Small intestine (tissue), 7 donors: Measurements from ENCODE around the gene AP1M2. TPM values are rescaled to one million over a fixed set of nuclear protein-coding genes. Genes with fewer than 3 reads are reported as not detected.
A peak's percentile ranks its signal among the peaks of the same experiment; 100 is the strongest.

ENCODE experiments used
- DNase-seq, 2 donors: peaks; one replicate each; pipeline versions ENCODE4 v3.0.0 to v3.0.0-alpha.2; 2013
- FAIRE-seq: peaks from 2 replicates; lab custom pipeline; 2012; peaks lifted over from hg19 to GRCh38; lab: Jason Lieb, UNC
- H3K27ac ChIP-seq, 3 donors: one replicate each; pipeline ENCODE4 v1.5.1; 2013; ENCODE audit warnings: low read length in 2 of 3, mild to moderate bottlenecking in 2 of 3, control low read depth in 1 of 3, inconsistent platforms in 1 of 3, low read depth in 1 of 3, moderate library complexity in 1 of 3
- H3K27me3 ChIP-seq, 3 donors: one replicate each; pipeline ENCODE4 v1.6.1; 2013; ENCODE audit warnings: low read length in 3 of 3, inconsistent platforms in 1 of 3; ENCODE audit not compliant: control insufficient read depth in 3 of 3, insufficient read depth in 3 of 3
- H3K36me3 ChIP-seq, 3 donors: one replicate each; pipeline ENCODE4 v1.6.1; 2013; ENCODE audit warnings: low read length in 3 of 3, inconsistent platforms in 1 of 3, low read depth in 1 of 3, mild to moderate bottlenecking in 1 of 3, moderate library complexity in 1 of 3; ENCODE audit not compliant: control insufficient read depth in 3 of 3, insufficient read depth in 2 of 3
- H3K4me1 ChIP-seq, 3 donors: one replicate each; pipeline ENCODE4 v1.6.1; 2013; ENCODE audit warnings: low read length in 2 of 3, inconsistent platforms in 1 of 3, low read depth in 1 of 3, mild to moderate bottlenecking in 1 of 3, moderate library complexity in 1 of 3; ENCODE audit not compliant: control insufficient read depth in 3 of 3, insufficient read depth in 2 of 3
- H3K4me3 ChIP-seq, 3 donors: one replicate each; pipeline ENCODE4 v1.5.1; 2013; ENCODE audit warnings: low read length in 3 of 3, control low read depth in 1 of 3, inconsistent platforms in 1 of 3, low read depth in 1 of 3, mild to moderate bottlenecking in 1 of 3, moderate library complexity in 1 of 3
- H3K9me3 ChIP-seq, 2 donors: one replicate each; pipeline ENCODE4 v1.6.1; 2013; ENCODE audit warnings: low read depth in 1 of 2, low read length in 1 of 2; ENCODE audit not compliant: control insufficient read depth in 2 of 2, insufficient read depth in 1 of 2
- WGBS, 3 donors: extraction: QIAGEN DNeasy Blood & Tissue Kit; methylation state at CpG; one replicate each; pipeline ENCODE4 v1.1.7; 2013; 5-methylcytosine and 5-hydroxymethylcytosine counted together
- polyA plus RNA-seq, 4 donors: library from polyadenylated mRNA; stranded (reverse) in 3 of 4; unstranded in 1 of 4; fragments of 200-250 nt in 3 of 4; fragments of 120-200 nt in 1 of 4; gene quantifications; one replicate each; pipeline versions ENCODE4 v1.2.1 to v1.2.3, GENCODE V29; 2013
- donor health status: healthy with polysubstance abuse.
- donor health status: control.
- donor health status: control.
- donor health status: Bipolar disorder and iron deficiency.
- donor health status: healthy.

The AP1M2 gene
- polyA plus RNA-seq, 4 donors, result 85.5 to 238 (median 99.7) TPM

GRCh38 chr19:10604460-10604980, 17.4 kb upstream of the AP1M2 start:
- no peak for DNase-seq
- Histone ChIP-seq H3K27ac (peak overlapping the region in 2 of 3 donors; percentile 62 to 98), H3K9me3 (peaks cover 0 to 7% of the 10 kb centered on the region in 2 donors), H3K27me3 (peaks cover 0 to 21% (median 0%) of the 10 kb centered on the region in 3 donors), H3K36me3 (no peaks in the 10 kb centered on the region), H3K4me3 (no peak overlapping the region), H3K4me1 (peaks cover 0 to 11% (median 1%) of the 10 kb centered on the region in 3 donors)
- 67 to 75% (median 69%) methylated on average over 9 of the region's 9 CpGs for WGBS, 3 donors
- FAIRE-seq, result no peak

- WGBS, 3 donors, result 27 to 32% (median 30%) methylated on average over 9 of the region's 9 CpGs
These were observed 16.9 kb upstream of the AP1M2 start for GRCh38 chr19:10603873-10604459.

GRCh38 chr19:10603084-10603872, 16.2 kb upstream of the AP1M2 start:
- Histone ChIP-seq H3K9me3 (peaks cover 0 to 7% of the 10 kb centered on the region in 2 donors), H3K4me1 (peaks cover 0 to 11% (median 1%) of the 10 kb centered on the region in 3 donors), H3K27me3 (peaks cover 0 to 21% (median 0%) of the 10 kb centered on the region in 3 donors), H3K27ac (peak overlapping the region; percentile 71 to 98 (median 73)), H3K4me3 (peak overlapping the region; percentile 73 to 95 (median 82)), H3K36me3 (no peaks in the 10 kb centered on the region)
- no peak for FAIRE-seq
- 8 to 25% (median 18%) methylated on average over 18 to 19 of the region's 19 CpGs for WGBS, 3 donors
- peak; percentile 25 to 56 for DNase-seq

More at GRCh38 chr19:10603873-10604459, 16.9 kb upstream of the AP1M2 start:
- FAIRE-seq (no peak), DNase-seq (peak; percentile 7 to 43)
- H3K27me3 ChIP-seq, result peaks cover 0 to 21% (median 0%) of the 10 kb centered on the region in 3 donors
- peak overlapping the region; percentile 62 to 98 (median 71) for H3K27ac ChIP-seq
- peak overlapping the region; percentile 21 to 82 (median 73) for H3K4me3 ChIP-seq
- H3K9me3 ChIP-seq, result peaks cover 0 to 7% of the 10 kb centered on the region in 2 donors
- H3K36me3 ChIP-seq, result no peaks in the 10 kb centered on the region
- H3K4me1 ChIP-seq, result peaks cover 0 to 11% (median 1%) of the 10 kb centered on the region in 3 donors

GRCh38 chr19:10602330-10603083, 15.4 kb upstream of the AP1M2 start:
- peaks cover 0 to 11% (median 1%) of the 10 kb centered on the region in 3 donors for H3K4me1 ChIP-seq
- FAIRE-seq, result no peak
- DNase-seq, result peak; percentile 70 to 82
- no peaks in the 10 kb centered on the region for H3K36me3 ChIP-seq
- H3K4me3 ChIP-seq, result peak overlapping the region; percentile 73 to 95 (median 82)
- 1 to 2% (median 1%) methylated on average over 40 to 76 of the region's 76 CpGs for WGBS, 3 donors
- peak overlapping the region; percentile 71 to 98 (median 73) for H3K27ac ChIP-seq
- peaks cover 0 to 7% of the 10 kb centered on the region in 2 donors for H3K9me3 ChIP-seq
- H3K27me3 ChIP-seq, result peaks cover 0 to 21% (median 0%) of the 10 kb centered on the region in 3 donors

GRCh38 chr19:10601999-10602329, 14.9 kb upstream of the AP1M2 start:
- Histone ChIP-seq H3K9me3 (peaks cover 0 to 7% of the 10 kb centered on the region in 2 donors), H3K4me3 (peak overlapping the region in 1 of 3 donors; percentile 11), H3K4me1 (peaks cover 0 to 11% (median 1%) of the 10 kb centered on the region in 3 donors), H3K36me3 (no peaks in the 10 kb centered on the region), H3K27me3 (peaks cover 0 to 21% (median 0%) of the 10 kb centered on the region in 3 donors), H3K27ac (no peak overlapping the region)
- no peak for FAIRE-seq
- DNase-seq, result no peak
- 24 to 26% (median 24%) methylated on average over 7 of the region's 7 CpGs for WGBS, 3 donors

GRCh38 chr19:10600149-10600548, 13.0 kb upstream of the AP1M2 start:
- Histone ChIP-seq H3K4me3 (no peak overlapping the region), H3K27ac (no peak overlapping the region), H3K9me3 (peaks cover 0 to 7% of the 10 kb centered on the region in 2 donors), H3K27me3 (peaks cover 0 to 21% (median 0%) of the 10 kb centered on the region in 3 donors), H3K36me3 (no peaks in the 10 kb centered on the region), H3K4me1 (peaks cover 0 to 11% (median 1%) of the 10 kb centered on the region in 3 donors)
- 95% methylated on average over 5 of the region's 5 CpGs for WGBS, 3 donors
- DNase-seq, result no peak
- no peak for FAIRE-seq

GRCh38 chr19:10593820-10594637, 6.9 kb upstream of the AP1M2 start:
- no peak for DNase-seq
- peak overlapping the region in 1 of 3 donors; percentile 49 for H3K27ac ChIP-seq
- no peak overlapping the region for H3K4me3 ChIP-seq
- no peaks in the 10 kb centered on the region for H3K4me1 ChIP-seq
- 59 to 73% (median 66%) methylated on average over 9 of the region's 9 CpGs for WGBS, 3 donors
- no peaks in the 10 kb centered on the region for H3K27me3 ChIP-seq
- no peaks in the 10 kb centered on the region for H3K9me3 ChIP-seq
- H3K36me3 ChIP-seq, result no peaks in the 10 kb centered on the region
- no peak for FAIRE-seq
